Chondrocyte (in vitro differentiated cells): Measurements from ENCODE around the gene MXI1. TPM values are rescaled to one million over a fixed set of nuclear protein-coding genes. Genes with fewer than 3 reads are reported as not detected.

ENCODE experiments used
- DNase-seq: peaks from one replicate; pipeline ENCODE4 v3.0.0; 2021; ENCODE audit warnings: mixed read lengths, low spot score
- H3K27ac Mint-ChIP-seq: one replicate; pipeline ENCODE4 v1.8.0; 2021; ENCODE audit warnings: mild to moderate bottlenecking, moderate library complexity, mixed read lengths; ENCODE audit not compliant: unreplicated experiment
- H3K27me3 Mint-ChIP-seq: 2 replicates; pipeline ENCODE4 v1.8.0; 2021; ENCODE audit warnings: low read depth, mixed read lengths
- H3K36me3 Mint-ChIP-seq: 2 replicates; pipeline ENCODE4 v1.8.0; 2021; ENCODE audit warnings: low read depth, mixed read lengths
- H3K4me1 Mint-ChIP-seq: 2 replicates; pipeline ENCODE4 v1.8.0; 2021; ENCODE audit warnings: low read depth, mild to moderate bottlenecking, mixed read lengths
- H3K4me3 Mint-ChIP-seq: one replicate; pipeline ENCODE4 v1.8.0; 2021; ENCODE audit warnings: mild to moderate bottlenecking, moderate library complexity, mixed read lengths; ENCODE audit not compliant: unreplicated experiment
- H3K9me3 Mint-ChIP-seq: 2 replicates; pipeline ENCODE4 v1.8.0; 2021; ENCODE audit warnings: low read depth, mixed read lengths
- CTCF ChIP-seq: fragments of 200-600 bp; sonication (generic); IDR thresholded peaks from 2 replicates; pipeline ENCODE4 v1.5.0; 2021; ENCODE audit warnings: antibody characterized with exemption, mild to moderate bottlenecking, moderate library complexity
- total RNA-seq: library from RNA; stranded (reverse); gene quantifications from 3 replicates; pipeline ENCODE4 v1.2.1, GENCODE V29; 2021

Gene MXI1
- total RNA-seq, 1 donor from 2014 or later = 26.8 TPM

DNA sequence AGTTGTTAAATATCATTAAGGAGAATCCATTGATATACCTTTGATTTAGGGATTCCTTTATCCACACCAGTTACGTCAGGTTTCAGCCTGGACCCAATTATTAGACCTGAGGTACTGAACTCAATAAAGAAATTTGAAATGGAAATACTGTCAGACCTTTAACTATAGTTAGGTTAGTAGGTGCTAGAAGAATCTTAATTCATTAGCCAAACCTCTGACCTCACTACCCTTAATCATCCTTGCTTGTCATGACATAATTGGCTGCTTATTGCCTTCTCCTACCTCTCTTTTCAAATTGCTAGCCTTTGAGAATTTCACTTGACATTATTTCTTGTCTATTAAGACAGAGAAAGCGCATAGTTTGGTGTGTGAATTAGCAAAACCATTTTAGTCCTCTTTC lies 70.2 kb downstream of the MXI1 start:
- peaks cover 1% of the 10 kb centered on the region for H3K36me3 Mint-ChIP-seq
- TF ChIP-seq CTCF = no peak
- no peak overlapping the region for H3K4me3 Mint-ChIP-seq
- no peak for DNase-seq
- H3K27ac Mint-ChIP-seq = no peak overlapping the region
- H3K27me3 Mint-ChIP-seq = no peaks in the 10 kb centered on the region
- H3K4me1 Mint-ChIP-seq = peaks cover 24% of the 10 kb centered on the region
- no peaks in the 10 kb centered on the region for H3K9me3 Mint-ChIP-seq

DNA sequence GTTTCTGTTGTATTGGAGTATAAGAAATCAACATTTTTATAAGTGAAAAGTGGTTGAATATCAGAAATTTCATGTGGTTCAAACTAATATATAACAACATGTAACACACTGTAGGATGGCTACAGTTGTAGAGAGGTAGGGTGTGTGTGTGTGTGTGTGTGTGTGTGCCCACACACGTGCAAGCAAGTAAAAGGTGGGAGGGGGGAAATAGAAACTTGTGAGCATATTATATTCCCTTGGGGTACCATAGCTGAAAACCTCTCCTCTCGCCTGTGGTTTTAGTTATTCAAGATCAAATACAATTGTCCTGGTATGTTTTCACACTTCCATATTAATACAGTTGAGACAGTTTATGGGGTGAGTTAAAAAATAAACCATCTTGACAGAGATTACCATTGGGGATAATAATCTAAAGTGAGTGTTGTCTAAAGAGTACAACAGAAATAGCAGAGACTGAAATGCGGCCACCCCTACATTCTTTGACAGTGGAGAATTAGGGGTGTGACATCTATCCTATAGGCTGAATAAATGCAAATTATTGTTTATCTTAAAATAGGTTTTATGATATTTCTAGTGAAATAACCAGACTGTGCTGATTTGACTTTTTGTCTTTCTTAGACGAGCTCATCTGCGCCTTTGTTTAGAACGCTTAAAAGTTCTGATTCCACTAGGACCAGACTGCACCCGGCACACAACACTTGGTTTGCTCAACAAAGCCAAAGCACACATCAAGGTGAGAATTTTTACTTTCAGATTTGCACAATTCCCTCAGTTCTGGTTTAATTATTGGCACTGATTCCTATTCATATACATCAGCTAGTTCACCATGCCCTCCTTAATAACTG lies 71.4 kb downstream of the MXI1 start:
- H3K4me1 Mint-ChIP-seq = peaks cover 19% of the 10 kb centered on the region
- peaks cover 1% of the 10 kb centered on the region for H3K36me3 Mint-ChIP-seq
- no peaks in the 10 kb centered on the region for H3K9me3 Mint-ChIP-seq
- H3K4me3 Mint-ChIP-seq = no peak overlapping the region
- no peak for DNase-seq
- no peak overlapping the region for H3K27ac Mint-ChIP-seq
- TF ChIP-seq CTCF = no peak
- H3K27me3 Mint-ChIP-seq = no peaks in the 10 kb centered on the region

DNA sequence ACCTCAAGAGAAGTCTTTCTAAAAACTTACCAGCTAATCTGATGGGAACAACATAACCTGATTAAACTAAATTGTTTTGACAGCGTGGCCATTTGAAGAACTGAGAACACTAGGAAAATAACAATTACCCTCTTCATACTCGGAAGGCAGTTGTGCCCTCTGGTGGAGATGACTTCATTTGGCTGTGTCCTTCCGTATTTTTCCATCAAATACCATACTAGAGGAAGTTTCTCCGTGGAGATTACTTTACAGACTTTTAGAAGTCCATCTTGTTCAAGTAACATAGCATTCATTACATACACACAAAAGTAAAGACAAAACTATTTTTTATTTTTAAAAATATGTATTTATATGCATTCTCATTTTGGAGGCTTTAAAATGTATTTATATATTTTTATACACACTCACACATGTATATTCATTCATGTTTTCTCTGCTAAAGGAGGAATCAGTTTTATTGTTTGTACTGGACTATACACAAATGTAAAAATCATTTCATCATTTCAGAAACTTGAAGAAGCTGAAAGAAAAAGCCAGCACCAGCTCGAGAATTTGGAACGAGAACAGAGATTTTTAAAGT lies 72.1 kb downstream of the MXI1 start:
- Mint-ChIP-seq H3K4me1 (peaks cover 12% of the 10 kb centered on the region), H3K4me3 (no peak overlapping the region), H3K9me3 (no peaks in the 10 kb centered on the region), H3K36me3 (peaks cover 2% of the 10 kb centered on the region), H3K27ac (no peak overlapping the region), H3K27me3 (no peaks in the 10 kb centered on the region)
- TF ChIP-seq CTCF = peak; percentile 92
- no peak for DNase-seq

GRCh38 chr10:110284262-110284661 lies 76.9 kb downstream of the MXI1 start:
- no peaks in the 10 kb centered on the region for H3K27me3 Mint-ChIP-seq
- TF ChIP-seq CTCF = no peak
- H3K4me1 Mint-ChIP-seq = peaks cover 3% of the 10 kb centered on the region
- peaks cover 9% of the 10 kb centered on the region for H3K36me3 Mint-ChIP-seq
- DNase-seq = no peak
- H3K4me3 Mint-ChIP-seq = no peak overlapping the region
- H3K9me3 Mint-ChIP-seq = no peaks in the 10 kb centered on the region
- no peak overlapping the region for H3K27ac Mint-ChIP-seq

DNA sequence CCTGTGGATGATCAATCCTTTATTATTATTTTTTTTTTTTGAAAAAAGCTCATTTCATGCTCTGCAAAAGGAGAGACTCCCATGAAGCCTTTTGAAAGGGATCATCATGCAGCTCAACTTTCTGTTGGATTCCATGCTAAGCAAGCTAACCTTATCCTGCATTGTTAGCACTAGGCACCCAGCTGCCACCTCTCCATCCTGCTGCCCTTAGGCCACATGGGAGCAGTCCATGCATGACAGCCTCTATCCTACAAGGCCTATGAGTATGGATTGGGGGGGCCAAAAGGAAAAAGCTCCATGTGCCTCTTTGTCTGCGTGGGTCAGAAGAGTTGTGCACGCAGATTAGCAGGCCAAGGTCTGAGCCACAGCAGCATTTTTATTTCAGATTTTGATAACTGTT lies 78.1 kb downstream of the MXI1 start:
- H3K27me3 Mint-ChIP-seq = no peaks in the 10 kb centered on the region

More for the DNA sequence above, 78.1 kb downstream of the MXI1 start:
- Mint-ChIP-seq H3K4me3 (no peak overlapping the region), H3K36me3 (peaks cover 9% of the 10 kb centered on the region), H3K4me1 (no peaks in the 10 kb centered on the region), H3K27ac (no peak overlapping the region), H3K9me3 (no peaks in the 10 kb centered on the region)
- TF ChIP-seq CTCF = no peak
- DNase-seq = no peak
